HepG2 (cell line): ENCODE measurements around the gene SAMD4B. TPM values are rescaled to one million over a fixed set of nuclear protein-coding genes. Genes with fewer than 3 reads are reported as not detected.

Experiments
- CENPT ChIP-seq: sonication (generic); formaldehyde crosslinking; IDR thresholded peaks from 2 replicates; pipeline ENCODE4 v1.8.0; 2022; ENCODE audit warnings: low read depth, mild to moderate bottlenecking, moderate library complexity, missing genetic modification reagents
- DMAP1 ChIP-seq: IDR thresholded peaks from 2 replicates; pipeline ENCODE4 v1.6.1; 2016
- ELK4 ChIP-seq: sonication (generic); formaldehyde crosslinking; IDR thresholded peaks from 2 replicates; pipeline ENCODE4 v1.9.0; 2021; ENCODE audit warnings: missing genetic modification reagents, borderline replicate concordance
- FLYWCH1 ChIP-seq: sonication (generic); formaldehyde crosslinking; IDR thresholded peaks from 2 replicates; pipeline ENCODE4 v1.8.1; 2023; ENCODE audit warnings: mild to moderate bottlenecking, missing genetic modification reagents
- GABPA ChIP-seq, 2 experiments: IDR thresholded peaks; 2 replicates each; pipeline ENCODE4 v1.6.1; 2011 to 2016; ENCODE audit warnings: low read depth in 2 of 2, low read length in 1 of 2, missing biosample characterization in 1 of 2, missing genetic modification characterization in 1 of 2
- HNF1B ChIP-seq: sonication (generic); formaldehyde crosslinking; IDR thresholded peaks from 2 replicates; pipeline ENCODE4 v1.5.1; 2020; ENCODE audit warnings: mild to moderate bottlenecking, moderate library complexity, missing genetic modification reagents
- KMT2B ChIP-seq: IDR thresholded peaks from 2 replicates; pipeline ENCODE4 v1.6.1; 2016; ENCODE audit warnings: missing genetic modification reagents, missing compliant biosample characterization
- MNT ChIP-seq: fragments of 450-650 bp; IDR thresholded peaks from 2 replicates; pipeline ENCODE4 v1.6.1; 2016
- PHF21A ChIP-seq: sonication (generic); formaldehyde crosslinking; IDR thresholded peaks from 2 replicates; pipeline ENCODE4 v1.5.0; 2020; ENCODE audit warnings: mild to moderate bottlenecking, missing genetic modification reagents
- PRDM10 ChIP-seq: sonication (generic); formaldehyde crosslinking; IDR thresholded peaks from 2 replicates; pipeline ENCODE4 v1.4.0; 2020; ENCODE audit warnings: low read depth, missing genetic modification reagents
- RFXAP ChIP-seq: sonication (generic); formaldehyde crosslinking; IDR thresholded peaks from 2 replicates; pipeline ENCODE4 v1.4.0; 2020; ENCODE audit warnings: missing genetic modification reagents, borderline replicate concordance
- SMAD1 ChIP-seq: sonication (generic); formaldehyde crosslinking; IDR thresholded peaks from 2 replicates; pipeline ENCODE4 v1.4.0; 2020; ENCODE audit warnings: missing genetic modification reagents, low read depth, mild to moderate bottlenecking, borderline replicate concordance
- SSRP1 ChIP-seq: IDR thresholded peaks from 2 replicates; pipeline ENCODE4 v1.6.1; 2016; ENCODE audit warnings: control low read depth
- ZBTB42 ChIP-seq: sonication (generic); formaldehyde crosslinking; IDR thresholded peaks from 2 replicates; pipeline ENCODE4 v1.5.0; 2020; ENCODE audit warnings: mild to moderate bottlenecking, missing genetic modification reagents
- ZMYM2 ChIP-seq: sonication (generic); formaldehyde crosslinking; IDR thresholded peaks from 2 replicates; pipeline ENCODE4 v1.8.0; 2022; ENCODE audit warnings: mild to moderate bottlenecking, missing genetic modification reagents
- ZNF232 ChIP-seq: sonication (generic); formaldehyde crosslinking; IDR thresholded peaks from 2 replicates; pipeline ENCODE4 v1.4.0; 2020; ENCODE audit warnings: missing genetic modification reagents, borderline replicate concordance
- ZNF550 ChIP-seq: sonication (generic); formaldehyde crosslinking; IDR thresholded peaks from 2 replicates; pipeline ENCODE4 v1.4.0; 2020; ENCODE audit warnings: mild to moderate bottlenecking, missing genetic modification reagents, borderline replicate concordance
- ZNF674 ChIP-seq: sonication (generic); formaldehyde crosslinking; IDR thresholded peaks from 2 replicates; pipeline ENCODE4 v1.5.0; 2020; ENCODE audit warnings: low read depth, mild to moderate bottlenecking, missing genetic modification reagents
- ZNF781 ChIP-seq: sonication (generic); formaldehyde crosslinking; IDR thresholded peaks from 2 replicates; pipeline ENCODE4 v1.5.1; 2020; ENCODE audit warnings: borderline replicate concordance, mild to moderate bottlenecking, missing genetic modification reagents; ENCODE audit errors: not compliant biosample characterization
- ZNF83 ChIP-seq: sonication (generic); formaldehyde crosslinking; IDR thresholded peaks from 2 replicates; pipeline ENCODE4 v1.4.0; 2020; ENCODE audit warnings: missing genetic modification reagents, mild to moderate bottlenecking, borderline replicate concordance
- polyA plus RNA-seq, 8 experiments: library from polyadenylated mRNA; depleted of rRNA in 3 of 8; stranded (reverse) in 7 of 8; unstranded in 1 of 8; fragments of >200 nt; fragmentation: Illumina TruSeq in 4 of 8; extraction: Trizol in 4 of 8; gene quantifications; 2 replicates each; pipeline versions ENCODE4 v1.2.1 to v1.2.3, GENCODE V29; 2011 to 2016; ENCODE audit warnings: low read depth in 4 of 8, missing spikeins in 1 of 8, mixed read lengths in 1 of 8; ENCODE audit not compliant: insufficient read depth in 1 of 8
- total RNA-seq, 5 experiments: library from RNA; depleted of rRNA; stranded (reverse); fragments of >200 nt; fragmentation: Illumina TruSeq; extraction: Trizol; gene quantifications; 2 replicates each; pipeline ENCODE4 v1.2.3, GENCODE V29; 2016; ENCODE audit warnings: low read depth in 1 of 5

The SAMD4B gene
- total and polyA plus RNA-seq, 2 of the 13 experiments (the other 11 are each of a cell fraction or from before 2014, with no cell fraction given), result 26.0 to 31.8 TPM

GRCh38 chr19:39341719-39342604, at the start of gene SAMD4B (continued):
- TF ChIP-seq PRDM10 (CRISPR knock-in tag), result peak; percentile 61; the same call in 1 of the 2 replicates
- TF ChIP-seq PHF21A (CRISPR knock-in tag), result no peak
- TF ChIP-seq ZNF781 (CRISPR knock-in tag), result peak; percentile 66
- TF ChIP-seq ZNF232, result no peak
- TF ChIP-seq ZBTB42, result no peak
- TF ChIP-seq ZMYM2 (CRISPR knock-in tag), result no peak
- TF ChIP-seq HNF1B (CRISPR knock-in tag), result peak; percentile 91
- TF ChIP-seq SSRP1, result no peak; the same call in 1 of the 2 replicates
- TF ChIP-seq ELK4 (CRISPR knock-in tag), result no peak
- TF ChIP-seq FLYWCH1 (CRISPR knock-in tag), result no peak
- peak; percentile 75 for TF ChIP-seq KMT2B (CRISPR knock-in tag)
- peak; percentile 74; the same call in 1 of the 2 replicates for TF ChIP-seq DMAP1 (CRISPR knock-in tag)
- peak; percentile 73 for TF ChIP-seq GABPA (IDR thresholded peaks at IDR 0.05; ENCODE audit: low read depth, low read length)
- TF ChIP-seq GABPA (CRISPR knock-in tag; IDR thresholded peaks at IDR 0.05; ENCODE audit: low read depth), result peak; percentile 90
- 0 out of 2 replicates have a peak, but pooled peaks have one; percentile 84 for TF ChIP-seq ZNF550 (CRISPR knock-in tag)
- TF ChIP-seq ZNF674 (CRISPR knock-in tag), result no peak
- TF ChIP-seq MNT, result no peak
- peak; percentile 87; the same call in 1 of the 2 replicates for TF ChIP-seq ZNF83 (CRISPR knock-in tag)
- TF ChIP-seq SMAD1 (CRISPR knock-in tag), result peak; percentile 82; the same call in 1 of the 2 replicates
- peak; percentile 56; the same call in 1 of the 2 replicates for TF ChIP-seq RFXAP (CRISPR knock-in tag)
- 0 out of 2 replicates have a peak, but pooled peaks have one; percentile 18 for TF ChIP-seq CENPT (CRISPR knock-in tag)
